ENCODE results near the gene EXD3.

GRCh38 chr9:137371521-137371941 is 51.4 kb downstream of the EXD3 start:
- TF ChIP-seq, protein P1, sequence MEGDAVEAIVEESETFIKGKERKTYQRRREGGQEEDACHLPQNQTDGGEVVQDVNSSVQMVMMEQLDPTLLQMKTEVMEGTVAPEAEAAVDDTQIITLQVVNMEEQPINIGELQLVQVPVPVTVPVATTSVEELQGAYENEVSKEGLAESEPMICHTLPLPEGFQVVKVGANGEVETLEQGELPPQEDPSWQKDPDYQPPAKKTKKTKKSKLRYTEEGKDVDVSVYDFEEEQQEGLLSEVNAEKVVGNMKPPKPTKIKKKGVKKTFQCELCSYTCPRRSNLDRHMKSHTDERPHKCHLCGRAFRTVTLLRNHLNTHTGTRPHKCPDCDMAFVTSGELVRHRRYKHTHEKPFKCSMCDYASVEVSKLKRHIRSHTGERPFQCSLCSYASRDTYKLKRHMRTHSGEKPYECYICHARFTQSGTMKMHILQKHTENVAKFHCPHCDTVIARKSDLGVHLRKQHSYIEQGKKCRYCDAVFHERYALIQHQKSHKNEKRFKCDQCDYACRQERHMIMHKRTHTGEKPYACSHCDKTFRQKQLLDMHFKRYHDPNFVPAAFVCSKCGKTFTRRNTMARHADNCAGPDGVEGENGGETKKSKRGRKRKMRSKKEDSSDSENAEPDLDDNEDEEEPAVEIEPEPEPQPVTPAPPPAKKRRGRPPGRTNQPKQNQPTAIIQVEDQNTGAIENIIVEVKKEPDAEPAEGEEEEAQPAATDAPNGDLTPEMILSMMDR (IDR thresholded peaks at IDR 0.05): no peak
- no peak for TF ChIP-seq POLR2AphosphoS5 (IDR thresholded peaks at IDR 0.05)
- no peak for TF ChIP-seq EP300 (IDR thresholded peaks at IDR 0.05)

Data from sigmoid colon (tissue), 4 donors.